Fibroblast of skin of right biceps (primary cell): Measurements from ENCODE around the gene EIF3D.

Experiments
- DNase-seq: peaks from one replicate; pipeline ENCODE4 v3.0.0-alpha.2; 2013

EIF3D gene, protein sequence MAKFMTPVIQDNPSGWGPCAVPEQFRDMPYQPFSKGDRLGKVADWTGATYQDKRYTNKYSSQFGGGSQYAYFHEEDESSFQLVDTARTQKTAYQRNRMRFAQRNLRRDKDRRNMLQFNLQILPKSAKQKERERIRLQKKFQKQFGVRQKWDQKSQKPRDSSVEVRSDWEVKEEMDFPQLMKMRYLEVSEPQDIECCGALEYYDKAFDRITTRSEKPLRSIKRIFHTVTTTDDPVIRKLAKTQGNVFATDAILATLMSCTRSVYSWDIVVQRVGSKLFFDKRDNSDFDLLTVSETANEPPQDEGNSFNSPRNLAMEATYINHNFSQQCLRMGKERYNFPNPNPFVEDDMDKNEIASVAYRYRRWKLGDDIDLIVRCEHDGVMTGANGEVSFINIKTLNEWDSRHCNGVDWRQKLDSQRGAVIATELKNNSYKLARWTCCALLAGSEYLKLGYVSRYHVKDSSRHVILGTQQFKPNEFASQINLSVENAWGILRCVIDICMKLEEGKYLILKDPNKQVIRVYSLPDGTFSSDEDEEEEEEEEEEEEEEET

DNA sequence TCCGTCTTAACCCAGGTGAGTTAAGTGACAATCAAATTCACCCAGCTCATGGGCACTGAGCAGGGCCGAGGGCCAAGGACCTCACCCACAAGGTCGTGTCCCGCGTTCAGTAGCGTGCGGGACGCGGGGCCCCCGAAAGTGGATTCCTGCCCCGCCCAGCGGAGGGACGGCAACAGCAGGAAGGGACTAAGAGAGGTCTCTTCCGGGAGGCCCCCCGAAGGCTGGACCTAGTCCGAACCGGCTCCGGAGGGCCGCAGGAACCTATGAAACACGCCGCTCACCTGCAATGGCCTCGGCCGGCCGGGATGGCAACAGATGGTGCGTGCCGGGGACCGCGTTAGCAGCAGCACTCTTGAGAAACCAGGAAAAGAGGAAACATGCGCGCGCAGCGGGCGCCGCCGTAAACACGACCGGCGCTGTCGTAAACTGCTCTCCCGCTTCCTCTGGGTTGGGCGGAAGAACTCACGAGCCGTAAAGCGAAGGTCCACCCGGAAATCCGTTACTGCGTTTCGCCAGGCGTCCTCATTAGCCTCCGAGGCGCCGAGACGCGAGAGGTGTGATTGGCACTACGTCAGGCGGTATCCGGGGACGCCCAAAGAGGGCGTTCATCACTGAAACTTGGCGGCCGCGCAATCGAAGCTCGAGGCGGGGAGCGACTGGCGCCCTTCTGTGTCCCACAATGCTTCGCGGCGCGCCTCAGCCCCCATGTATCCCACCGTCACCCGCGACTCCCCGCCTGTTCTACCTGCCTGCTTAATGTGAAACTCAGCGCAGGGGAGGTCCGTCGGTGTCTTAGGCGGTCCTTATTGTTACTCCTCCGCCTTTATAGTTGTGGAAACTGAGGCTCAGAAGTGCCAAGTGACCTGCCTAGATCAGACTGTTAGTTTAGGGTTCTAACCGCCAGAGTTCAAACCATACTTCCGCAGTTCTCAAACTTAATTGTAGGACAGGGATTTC, at the start of gene EIF3D:
Gene EIF3D, minus strand, starts transcription at position 372 of the 957 bp plus-strand sequence. CDS start 3,045 bp downstream, outside the sequence.
- DNase-seq: peak; percentile 100

DNA sequence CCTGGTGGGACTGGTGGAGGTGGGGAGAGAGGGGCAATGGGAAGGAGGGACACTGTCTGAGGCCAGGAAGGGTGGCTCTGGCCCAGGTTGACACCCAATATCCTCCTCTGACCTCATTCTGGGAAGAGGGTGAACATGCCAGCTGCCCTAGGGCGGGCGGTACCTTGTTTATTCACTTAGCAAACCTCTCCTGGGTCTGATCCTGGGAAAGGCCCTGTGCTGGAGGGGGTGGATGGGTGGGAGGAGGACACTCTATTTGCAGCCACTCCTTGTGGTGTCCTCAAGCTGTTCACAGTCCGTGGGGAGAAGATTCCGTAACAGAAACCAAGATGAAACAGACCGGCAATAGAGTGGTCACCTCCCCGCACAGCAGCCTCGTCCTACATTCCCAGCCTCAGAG, 49.7 kb upstream of the EIF3D start:
- no peak for DNase-seq

DNA sequence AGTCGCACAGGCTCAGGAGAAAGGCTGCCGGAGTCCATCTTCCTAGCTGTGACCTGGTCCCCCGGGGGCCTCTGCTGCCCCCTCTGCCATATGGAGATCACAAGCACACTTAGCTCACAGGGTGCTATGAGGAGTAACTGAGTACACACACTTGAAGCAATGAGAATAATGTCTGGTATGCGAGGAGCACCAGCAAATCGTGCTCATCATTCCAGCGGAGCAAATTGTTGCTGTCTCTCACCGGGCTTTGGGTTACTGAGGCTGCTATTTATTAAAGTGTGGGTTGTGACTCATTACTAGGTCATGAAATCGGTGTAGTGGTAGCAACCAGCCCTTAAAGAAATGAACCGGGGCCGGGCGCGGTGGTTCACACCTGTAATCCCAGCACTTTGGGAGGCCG, 48.1 kb upstream of the EIF3D start:
- DNase-seq: peak; percentile 96

DNA sequence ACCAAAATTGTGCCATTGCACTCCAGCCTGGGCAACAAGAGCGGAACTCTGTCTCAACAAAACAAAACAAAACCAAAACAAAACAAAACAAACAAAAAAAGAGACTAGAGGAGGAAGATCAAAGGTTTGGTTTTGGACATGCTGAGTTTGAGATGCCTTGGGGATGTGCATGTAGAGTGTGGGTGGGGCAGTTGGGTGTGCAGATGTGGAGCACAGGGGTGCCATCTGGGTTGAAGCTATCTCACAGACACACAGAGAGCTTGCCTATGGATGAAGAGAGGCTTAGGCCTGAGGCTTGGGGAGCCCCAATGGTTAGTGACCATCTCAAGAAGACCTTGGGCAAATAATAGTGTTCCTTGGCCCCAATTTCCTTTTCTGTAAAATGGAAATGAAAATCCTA, 45.8 kb upstream of the EIF3D start:
- no peak for DNase-seq

DNA sequence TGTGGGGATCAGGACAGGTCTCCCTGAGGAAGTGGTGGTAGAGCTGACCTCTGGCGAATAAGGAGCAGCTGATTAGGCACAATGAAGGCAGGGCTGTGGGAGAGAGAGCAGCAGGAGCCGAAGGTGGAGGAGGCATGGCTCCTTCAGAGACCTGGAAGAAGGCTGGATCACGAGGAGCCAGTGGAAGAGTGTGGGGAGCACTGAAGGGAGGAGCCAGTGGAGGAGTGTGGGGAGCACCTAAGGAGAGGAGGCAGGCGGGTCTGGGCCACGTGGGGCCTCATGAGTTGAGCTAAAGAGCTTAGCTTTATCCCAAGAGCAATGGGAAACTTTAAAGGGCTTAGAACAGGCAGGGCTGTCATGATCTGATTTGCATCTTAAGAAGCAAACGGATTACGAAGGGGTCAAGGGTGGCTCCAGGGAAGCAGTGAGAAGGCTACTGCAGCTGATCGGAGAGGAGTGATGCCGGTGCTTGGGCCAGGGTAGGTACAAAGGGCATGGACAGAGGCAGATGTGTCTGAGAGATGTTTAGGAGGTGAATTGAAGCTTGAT, 44.9 kb upstream of the EIF3D start:
- DNase-seq: no peak

DNA sequence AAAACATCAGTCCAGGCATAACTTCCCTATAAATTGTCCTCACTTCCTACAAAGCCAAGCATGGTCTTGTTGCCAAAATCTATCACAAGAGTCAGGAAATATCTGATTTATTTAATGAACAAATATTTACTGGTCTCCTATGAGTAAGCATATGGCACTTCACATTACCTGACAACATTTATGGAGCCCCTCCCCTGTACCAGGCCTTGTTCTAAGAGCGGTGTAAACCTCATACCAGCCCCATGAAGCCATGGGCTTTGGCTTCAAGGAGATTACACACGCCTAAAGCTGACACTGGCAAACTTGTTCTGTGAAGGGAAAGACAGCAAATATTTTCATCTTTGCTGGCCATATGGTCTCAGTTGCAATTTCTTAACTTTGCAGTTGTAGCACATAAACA, 43.0 kb upstream of the EIF3D start:
- no peak for DNase-seq

DNA sequence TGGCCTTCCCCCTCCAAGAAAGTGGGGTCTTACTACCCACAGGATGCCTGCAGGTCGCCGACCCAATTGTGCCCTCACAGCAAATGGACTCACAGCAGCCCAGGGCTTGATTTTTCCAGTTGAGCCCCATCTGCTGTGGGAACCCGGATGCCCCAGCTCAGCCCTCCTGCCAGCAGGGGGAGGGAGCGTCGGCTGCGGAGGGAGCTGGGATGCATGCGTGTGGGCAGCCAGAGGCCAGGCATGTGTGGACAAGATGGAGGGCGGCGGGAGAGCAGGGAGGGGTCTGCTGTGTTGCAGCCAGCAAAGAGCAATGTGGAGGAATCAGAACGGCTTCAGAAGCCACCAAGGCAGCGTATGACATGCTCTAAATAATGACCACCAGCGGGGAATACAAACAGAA, 41.0 kb upstream of the EIF3D start:
- peak; percentile 35 for DNase-seq

DNA sequence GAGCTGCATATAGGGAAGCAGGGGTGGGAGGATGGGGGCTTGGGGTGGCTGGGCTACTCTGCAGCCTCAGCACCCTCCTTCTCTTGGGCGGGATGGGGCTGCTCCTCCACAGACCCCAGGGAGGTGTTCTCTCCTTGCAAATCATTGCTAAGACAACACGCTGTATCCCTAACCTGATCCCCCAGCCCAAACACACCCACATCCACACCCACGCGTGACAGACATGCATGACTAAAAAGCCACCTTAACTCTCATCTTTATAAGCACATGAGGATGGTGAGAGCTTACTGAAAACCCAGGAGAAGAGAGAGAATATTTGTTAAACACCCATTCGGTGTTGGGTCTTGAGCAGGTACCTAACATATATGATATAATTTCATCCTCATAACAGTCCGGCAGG, 39.9 kb upstream of the EIF3D start:
- no peak for DNase-seq

DNA sequence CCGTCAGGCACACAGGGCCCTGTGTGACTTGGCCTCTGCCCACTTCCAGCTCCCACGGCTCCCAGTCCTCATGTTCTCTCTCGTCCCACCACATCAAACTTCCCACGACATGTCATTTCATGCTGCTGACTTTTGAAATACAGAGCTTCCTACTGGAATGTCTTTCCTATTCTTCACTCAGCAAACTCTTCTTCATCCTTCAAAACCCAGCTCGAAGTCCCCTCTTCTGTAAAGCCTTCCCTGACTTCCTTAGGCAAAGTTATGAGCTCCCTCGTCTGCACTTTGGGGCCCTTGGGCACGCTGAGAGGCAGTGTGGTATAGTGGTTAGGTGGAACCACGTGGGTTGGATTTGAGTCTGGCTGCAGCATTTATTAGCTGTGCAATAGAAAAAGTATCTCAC, 37.8 kb upstream of the EIF3D start:
- DNase-seq: no peak

DNA sequence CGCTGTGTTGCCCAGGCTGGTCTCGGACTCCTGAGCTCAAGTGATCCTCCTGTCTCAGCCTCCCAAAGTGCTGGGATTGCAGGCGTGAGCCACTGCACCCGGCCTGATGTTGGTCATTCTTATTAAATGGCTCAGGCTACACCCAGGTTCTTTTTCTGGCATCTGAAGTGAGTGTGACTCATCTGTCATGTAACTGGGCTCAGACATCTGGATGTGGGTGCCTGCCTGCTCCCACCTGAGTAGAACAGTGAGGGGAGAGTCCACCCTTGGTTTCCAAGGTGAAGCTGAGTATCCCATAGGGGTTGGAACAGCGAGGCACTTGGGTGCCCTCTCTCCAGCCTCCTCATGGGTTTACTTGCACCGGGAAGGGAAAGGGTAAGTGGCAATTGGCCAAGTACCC, 36.7 kb upstream of the EIF3D start:
- DNase-seq: no peak

DNA sequence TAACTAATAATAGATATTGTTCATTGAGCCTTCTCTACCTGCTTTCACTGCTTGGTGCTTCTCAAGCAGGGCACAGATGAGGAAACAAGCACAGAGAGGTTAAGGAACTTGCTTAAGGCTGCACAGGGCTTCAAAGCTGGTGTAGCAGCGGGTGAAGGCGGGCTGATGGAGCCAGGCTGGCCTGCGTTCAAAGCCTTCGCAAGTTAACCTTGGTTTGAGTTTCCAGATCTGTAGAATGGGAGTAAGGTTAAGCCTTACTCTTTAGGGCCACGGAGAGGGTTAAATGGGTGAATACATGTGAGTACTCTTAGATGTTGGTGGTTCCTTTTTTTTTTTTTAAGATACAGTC, 36.2 kb upstream of the EIF3D start:
- no peak for DNase-seq

DNA sequence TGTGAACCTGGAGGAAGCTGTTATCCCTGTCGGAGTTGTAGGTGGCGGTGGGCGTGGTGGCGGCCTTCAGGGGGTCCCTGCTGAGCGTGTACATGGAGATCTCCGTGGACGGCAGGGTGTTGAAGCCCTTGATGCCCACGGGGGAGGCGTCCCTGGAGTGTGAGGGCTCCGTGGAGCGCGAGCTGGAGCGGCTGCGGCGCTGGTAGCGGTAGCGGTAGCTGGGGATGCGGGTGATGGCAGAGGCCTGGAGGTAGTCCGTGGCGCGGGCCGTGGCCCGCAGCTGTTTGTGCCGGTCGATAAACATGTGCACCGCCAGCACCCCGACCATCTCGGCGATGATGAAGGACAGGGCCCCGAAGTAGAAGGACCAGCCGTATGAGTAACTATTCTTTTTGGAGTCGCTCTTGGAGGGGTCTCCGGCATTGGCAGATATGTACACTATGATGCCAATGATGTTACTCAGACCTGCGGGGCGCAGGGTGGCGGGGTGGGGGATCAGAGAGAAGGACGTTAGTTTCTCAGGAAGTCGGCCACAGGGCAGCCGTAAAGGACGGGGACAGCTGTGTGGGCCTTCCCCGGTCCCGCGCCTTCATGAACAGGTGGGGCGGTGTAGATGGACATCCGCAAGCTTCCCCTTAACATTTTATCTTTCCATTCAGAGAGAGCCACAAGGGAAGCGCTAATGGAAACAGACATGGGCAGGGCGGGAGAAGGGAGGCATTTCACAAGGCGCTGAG, 35.6 kb upstream of the EIF3D start:
- DNase-seq: no peak

DNA sequence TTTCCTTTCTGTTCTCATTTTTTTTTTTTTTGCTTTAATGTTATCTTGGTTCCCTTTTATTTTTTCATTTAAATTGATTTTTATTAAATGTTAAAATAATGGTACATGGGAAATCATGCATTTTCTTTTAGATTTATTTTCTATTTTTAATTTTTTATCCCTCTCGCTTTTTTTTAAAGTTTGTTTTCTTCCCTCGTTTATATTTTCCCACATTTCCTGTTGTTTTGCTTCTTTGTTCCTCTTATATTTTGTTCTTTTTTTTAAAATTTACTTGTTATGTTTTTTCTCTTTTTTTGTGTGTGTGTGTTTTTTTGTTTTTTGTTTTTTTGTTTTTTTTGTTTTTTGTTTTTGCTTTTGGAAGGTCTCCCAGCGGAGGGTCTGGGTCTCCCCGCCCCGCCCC, 34.9 kb upstream of the EIF3D start:
- no peak for DNase-seq

DNA sequence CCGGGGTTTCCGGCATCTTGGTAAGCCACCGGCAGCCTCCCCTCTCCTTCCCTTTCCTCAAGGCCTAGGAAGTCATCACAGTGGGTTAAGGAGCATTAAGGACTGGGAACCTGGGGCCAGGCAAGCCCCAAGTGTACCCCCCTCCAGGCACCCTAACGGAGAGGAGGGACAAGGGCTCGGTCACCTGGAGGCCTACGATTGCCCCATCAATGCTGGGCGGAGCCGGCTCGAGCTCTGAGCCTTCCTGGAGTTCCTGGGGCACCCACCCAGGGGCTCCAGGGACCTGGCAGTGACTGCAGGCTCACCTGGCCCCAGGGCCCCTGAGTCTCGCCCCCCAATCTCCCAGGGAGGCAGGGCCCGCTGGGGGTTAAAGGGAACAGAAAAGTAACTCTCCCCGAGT, 34.5 kb upstream of the EIF3D start:
- no peak for DNase-seq

DNA sequence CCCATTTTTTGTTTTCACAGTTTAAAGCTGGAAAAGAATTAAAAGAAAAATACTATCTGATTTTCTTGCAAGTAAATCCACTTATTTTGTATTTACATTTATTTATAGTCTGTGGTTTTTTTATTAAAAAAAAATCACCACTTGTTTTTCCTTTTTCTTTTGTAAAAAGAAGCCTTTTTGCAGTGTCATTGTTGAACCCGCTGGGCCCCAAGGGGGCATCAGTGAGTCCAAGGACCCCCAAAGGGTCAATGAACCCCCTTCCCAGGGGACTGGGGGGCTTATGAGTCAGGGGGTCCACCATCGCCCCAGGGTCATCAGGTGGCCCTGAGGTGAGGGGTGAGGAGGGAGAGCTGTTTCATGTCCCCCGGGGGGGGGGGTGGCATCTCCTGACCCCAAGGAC, 34.0 kb upstream of the EIF3D start:
- DNase-seq: no peak

DNA sequence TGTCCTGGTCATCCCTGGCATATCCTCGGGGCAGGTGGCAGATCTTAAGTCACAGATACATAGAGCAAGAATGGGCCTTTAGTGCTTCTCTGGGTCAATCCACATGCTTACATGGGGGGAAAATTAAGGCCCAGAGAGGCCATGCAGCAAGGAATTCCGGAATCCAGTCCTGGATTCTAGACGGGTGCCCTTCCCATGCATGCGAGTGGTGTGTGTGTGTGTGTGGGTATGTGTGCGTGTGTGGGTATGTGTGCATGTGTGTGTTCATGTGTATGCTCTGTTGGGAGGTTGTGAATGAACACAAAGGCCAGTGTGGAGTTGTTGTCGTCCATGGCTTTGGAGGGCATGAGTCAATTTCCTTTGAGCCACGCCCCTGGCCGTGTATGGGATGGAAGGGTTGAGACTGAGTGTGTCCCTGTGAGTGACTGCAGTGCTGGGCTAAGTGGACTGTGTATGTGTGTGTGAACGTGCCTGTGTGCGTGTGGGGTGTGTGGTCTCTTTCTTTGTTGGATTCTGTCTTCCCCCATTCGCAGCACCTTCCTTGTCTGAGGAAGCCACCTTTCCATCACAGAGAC, 33.4 kb upstream of the EIF3D start:
- DNase-seq: peak; percentile 43

DNA sequence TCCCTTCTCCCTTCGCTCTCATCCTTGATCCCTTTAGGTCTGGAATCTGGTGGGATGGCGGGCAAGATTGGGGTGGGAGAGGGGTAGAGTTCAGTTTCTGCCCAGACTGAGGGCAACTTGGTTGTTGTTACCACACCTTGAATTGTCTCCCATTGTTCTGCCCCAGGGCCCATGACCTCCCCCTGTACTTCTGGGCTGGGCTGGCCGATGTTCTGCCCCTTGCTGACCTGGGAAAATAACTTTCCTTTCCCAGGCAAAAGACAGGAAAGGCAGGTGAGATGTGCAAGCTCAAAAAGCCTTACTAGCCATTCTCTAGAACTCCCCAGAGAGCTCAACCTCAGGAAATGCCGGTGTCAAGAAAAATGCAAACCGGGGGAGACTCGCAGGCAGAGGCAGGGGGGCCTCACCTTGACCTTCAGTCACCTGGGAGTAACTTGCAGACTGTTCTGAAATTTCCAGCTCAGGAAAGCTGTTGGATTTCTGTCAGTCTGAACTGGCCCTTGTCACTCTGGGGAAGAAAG, 32.4 kb upstream of the EIF3D start:
- no peak for DNase-seq

DNA sequence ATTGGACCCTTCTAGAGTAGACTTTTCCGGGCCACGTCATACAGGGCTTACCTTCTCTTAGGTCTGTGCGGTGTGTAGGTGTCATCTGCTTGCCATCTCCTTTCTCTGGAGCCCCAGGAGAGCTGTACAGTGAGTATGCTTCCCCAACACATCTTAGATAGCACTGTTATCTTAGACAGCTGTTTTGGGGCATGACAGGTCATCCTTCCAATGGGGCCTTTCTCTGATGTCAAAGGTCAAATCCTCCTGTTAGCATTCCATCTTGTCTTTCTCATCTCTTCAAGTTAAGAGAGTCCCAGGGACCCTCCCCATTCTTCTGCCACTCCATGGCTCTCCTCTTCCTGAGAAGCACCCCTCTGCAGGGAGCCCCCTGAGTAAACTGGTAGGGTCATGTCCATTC, 31.0 kb upstream of the EIF3D start:
- DNase-seq: no peak

DNA sequence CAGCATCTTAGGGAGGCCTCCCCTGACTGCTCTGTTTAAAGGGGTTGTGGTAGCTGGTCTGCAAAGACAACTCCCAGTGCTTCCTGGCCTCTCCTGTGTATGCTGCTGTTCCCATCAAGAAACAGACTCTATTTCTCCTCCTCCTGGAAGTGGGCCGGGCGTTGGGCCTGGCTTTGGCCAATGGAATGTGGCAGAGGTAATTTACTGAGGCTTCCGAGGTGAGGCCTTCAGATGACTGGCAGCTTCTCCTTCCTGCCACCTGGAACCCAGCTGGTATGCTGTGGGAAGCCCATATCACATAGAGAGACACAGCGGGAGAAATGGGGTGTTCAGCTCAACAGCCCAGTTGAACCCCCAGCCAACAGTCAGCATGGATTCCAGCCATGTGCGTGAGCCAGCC, 25.1 kb upstream of the EIF3D start:
- no peak for DNase-seq

DNA sequence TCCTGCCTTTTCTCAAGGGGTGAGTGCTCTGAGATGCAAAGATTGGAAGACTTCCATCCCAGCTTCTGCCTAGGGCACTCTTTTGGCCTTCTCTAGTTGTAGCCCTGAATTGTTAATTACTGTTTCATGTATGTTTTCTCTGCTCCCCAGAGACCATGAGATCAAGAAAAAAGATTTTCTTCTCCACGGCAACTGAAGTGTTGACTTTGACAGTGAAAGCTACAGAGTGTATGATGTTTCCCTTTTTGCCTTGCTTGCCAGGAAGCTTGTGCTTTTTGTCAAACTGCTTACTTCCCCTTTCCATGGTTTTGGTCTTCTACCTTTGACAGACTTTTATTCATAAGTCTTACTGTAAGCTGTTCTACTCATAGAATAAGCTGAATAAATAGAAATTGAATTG, 23.3 kb upstream of the EIF3D start:
- DNase-seq: no peak

DNA sequence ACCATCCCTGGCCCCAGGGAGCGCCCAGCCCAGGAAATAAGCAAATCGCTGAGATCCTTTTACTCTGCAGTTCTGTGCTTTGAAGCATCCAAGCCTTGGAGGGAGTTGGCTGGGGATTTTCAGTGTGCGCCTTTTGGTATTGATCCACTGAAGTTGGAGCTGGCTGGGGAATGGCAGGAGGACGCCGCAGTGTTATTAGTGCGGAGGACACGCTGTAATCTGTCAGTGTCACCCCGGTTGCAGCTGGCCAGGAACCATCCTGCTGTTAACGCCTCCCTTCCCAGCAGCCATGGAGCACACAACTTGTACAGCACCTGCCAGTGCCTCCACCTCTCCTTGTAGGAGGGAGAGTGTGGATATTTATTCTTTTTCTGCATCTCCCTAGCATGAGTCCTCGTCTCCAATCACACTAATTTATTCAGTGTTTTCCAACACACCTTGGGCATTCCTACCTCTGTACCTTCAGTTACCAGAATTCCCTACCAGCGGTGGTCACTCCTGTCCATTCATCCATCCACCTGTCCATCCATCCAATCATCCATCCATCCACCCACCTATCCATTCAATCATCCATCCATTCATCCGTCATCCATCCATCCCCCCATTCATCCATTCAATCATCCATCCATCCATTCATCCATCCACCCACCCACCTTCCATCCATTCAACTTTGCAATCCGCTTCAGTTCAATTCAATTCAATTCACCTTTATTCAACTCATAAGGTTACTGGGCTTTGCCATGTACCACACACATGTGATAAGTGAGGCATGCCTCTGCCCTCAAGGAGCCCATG, 21.9 kb upstream of the EIF3D start:
- no peak for DNase-seq
